Middle frontal gyrus (tissue), 1 donor: Measurements from ENCODE around the gene NEFH.
"Not testable (repeated sequence)": the region's sequence is repeated elsewhere in the genome, so short reads cannot be mapped to it uniquely, and the experiment has no call there.

Experiments used
- DNase-seq: peaks from one replicate; pipeline ENCODE4 v3.0.0-alpha.2; 2015; ENCODE audit warnings: low spot score; ENCODE audit errors: extremely low spot score

NEFH gene

DNA sequence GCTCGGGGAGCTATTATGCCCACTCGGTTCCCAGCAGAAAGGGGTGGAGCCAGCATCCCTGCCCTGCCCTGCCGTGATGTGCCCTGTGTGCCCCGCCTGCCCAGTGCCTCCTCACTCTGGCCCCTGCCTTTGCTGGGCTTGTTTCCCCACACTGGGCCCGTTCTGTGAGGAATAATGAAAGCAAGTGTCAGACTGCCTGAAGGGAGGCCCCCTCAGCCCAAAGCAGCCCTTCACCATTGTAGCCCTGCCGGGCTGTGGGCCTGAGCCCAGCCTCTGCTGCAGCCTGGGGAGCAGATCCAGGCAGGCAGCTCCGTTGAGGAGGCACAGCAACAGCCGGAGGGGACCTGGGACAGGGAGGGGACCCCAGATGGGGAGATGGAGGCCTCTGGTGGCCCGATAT lies 20.2 kb upstream of the NEFH start:
- DNase-seq = no peak

DNA sequence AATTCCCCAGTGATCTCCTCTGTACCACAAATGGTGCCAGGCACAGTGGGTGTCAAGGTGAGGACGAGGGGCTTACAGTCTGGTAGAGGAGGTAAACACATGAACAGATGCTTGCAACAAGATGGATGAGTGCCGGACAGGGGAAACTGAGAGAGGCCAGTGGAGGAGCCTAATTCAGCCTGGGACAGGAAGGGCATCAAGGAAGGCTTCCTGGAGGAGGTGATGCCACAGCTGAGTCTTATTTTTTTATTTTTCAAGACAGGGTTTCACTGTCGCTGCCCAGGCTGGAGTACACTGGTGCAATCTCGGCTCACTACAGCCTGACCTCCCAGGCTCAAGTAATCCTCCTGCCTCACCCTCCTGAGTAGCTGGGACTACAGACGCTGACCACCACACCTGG lies 18.8 kb upstream of the NEFH start:
- no peak for DNase-seq

DNA sequence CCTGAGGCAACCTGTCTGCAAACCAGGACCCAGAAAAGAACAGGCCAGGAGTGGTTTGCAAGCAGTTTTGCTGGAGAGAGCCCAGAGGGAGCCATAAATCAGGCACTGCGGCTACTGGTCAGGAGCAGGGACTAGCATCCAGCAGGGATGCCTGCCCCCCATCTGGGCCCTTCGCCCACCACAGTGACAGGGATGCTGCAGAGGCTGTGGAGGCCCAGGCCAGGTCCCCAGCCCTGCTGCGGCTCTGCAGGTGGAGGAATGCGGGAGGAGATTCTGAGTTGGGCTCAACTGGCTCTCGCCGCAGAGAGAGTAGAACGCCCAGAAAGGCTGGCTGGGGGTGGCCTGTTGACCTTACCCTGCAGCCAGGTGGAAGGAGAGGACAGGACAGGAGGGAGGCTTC lies 16.4 kb upstream of the NEFH start:
- no peak for DNase-seq

DNA sequence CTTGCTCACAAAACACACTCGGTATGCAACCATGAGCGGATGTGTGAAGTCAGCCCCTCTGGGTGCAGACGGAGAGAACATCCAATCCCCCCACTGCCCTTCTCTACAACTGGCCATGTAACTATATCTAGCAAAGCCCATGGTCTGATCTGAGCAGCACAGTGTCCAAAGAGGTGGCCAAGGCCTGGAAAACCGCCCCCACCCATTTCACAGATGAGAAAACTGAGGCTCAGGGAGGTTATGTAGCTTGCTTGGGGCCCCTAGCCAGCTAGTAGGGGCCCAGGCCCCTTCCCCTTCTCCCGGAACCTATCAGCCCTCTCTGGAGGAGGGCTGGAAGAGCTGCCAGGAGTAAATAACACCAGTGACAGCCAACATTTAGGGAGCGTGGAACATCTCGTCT lies 15.4 kb upstream of the NEFH start:
- no peak for DNase-seq

DNA sequence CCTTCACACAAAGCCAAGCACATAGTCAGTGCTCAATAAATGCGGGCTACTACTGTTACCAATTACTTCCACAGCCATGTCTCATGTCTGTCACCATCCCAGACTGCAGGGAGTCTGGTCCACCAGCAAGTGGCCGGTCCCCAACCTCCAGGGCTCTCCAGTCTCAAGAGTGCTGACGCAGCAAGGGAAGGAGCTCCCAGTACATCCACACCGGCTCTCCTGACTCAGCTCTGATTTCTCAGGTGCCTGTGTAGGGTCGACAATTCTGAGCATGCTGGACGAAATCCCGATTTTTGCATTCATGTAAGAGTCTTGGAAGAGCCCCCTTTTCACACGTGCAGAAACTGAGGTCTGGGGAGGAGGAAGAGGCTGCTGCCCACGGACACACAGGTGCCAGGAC lies 10.3 kb upstream of the NEFH start:
- DNase-seq = no peak

DNA sequence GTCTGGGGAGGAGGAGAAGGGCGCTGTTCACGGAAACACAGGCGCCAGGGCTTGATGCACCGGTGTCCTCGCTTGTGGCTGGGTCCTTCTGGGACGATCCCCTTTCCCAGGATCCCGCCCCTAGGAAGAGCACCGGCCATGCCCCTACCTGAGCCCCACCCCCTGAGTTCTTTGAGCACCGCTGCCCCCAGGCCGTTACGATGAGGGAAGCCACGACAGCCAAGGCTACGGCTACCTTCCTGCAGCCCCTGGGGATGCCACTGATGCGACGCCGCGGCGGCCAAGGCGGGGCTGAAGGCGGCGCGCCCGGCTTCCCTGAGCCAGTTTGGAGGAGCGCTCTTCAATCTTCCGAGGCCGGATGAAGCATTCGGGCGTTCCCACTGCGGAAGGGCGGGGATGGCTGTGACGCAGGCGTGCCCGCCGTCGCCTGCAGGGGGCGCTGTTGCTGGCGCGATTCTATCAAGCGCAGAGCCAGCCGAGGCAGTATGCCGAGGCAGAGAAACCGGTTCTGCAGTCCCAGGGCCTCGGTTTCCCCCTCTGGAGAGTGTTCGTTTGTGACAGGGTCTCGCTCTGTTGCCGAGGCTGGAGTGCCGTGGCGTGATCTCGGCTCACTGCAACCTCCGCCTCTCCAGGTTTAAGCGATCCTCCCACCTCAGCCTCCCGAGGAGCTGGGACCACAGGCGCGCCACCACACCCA lies 9.7 kb upstream of the NEFH start:
- DNase-seq = peak; percentile 28

DNA sequence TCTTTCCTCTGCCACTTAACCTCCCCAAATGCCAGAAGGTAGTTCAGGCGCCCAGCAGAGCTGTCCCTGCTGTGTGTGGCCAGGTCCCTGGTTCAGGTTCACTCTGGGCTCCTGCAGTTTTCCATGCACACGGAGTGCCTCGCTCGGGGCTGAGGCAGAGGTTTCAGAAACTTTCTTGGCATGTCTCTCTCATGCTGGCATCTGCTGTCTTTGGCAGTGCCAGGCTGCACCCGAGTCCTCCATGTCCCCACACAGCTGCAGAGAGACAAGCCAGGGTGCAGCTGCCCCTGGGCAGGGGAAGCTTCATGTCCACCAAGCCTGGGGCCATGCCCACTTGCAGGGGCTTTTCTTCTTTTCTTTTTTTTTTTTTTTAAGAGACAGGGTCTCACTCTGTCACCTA lies 7.0 kb upstream of the NEFH start:
- DNase-seq = no peak

DNA sequence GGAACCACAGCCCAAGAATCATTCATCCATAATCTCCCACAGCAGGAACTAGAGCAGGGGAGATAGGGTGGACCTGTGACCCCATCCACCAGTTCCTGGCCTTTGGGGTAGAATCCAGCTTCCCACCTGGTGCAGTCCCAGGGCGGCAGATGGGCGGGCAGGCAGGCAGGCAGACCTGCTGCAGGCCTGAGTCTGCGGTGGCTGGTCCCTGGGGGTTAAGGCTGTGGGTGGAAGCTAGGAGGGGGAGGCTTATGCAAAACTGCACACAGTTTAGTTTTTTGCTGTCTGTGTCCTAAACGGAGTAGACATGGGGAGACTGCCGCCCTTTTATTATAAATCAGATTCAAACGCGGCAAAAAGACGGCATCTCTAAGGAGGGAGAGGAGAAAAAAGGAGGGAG lies 4.5 kb upstream of the NEFH start:
- no peak for DNase-seq

DNA sequence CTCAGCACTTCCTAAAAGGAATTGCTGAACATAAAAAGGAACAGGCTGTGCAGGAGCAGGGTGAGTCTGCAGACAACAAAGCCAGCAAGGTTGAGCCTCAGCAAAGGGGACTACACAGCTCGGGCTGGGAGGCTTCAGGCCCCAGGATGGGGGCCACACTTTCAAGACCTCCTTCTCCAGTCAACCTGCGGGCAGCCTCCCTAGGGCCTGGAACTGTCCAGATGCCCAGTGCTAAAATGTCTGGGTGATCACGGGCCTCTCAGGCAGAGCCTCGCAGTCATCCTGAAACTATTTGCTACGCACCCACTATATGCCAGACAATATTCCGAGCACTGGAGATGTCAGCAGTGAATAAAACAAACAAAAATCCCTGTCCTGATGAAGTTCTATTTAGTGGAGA lies 3.9 kb upstream of the NEFH start:
- DNase-seq = no peak

DNA sequence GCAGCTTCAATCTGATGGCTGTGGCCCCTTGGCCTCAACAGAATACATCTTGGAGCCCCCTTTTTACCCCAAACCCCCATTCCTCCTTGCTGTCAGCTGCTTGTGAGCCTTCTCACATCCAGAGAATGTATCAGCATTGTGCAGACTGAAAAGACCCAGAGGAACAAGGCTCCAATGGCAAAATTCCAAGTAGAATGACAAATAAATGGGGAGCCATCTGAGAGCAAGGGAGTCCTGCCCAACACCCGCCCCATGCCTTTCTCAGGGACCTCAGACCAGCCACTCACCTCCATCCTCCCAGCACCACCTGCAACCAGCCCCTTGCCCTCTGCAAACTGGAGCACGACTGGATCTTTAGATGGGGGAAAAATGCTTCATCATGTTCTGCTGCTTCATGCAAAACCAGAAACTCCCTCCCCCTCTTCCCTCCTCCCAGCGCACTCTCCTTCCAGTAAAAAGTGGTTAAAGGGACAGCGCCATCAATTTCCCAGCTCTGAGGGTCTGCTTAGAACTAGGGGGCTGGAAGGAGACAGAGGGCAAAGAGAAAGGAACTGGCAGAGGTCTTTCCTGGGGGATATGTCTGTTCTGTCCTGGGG lies 2.2 kb upstream of the NEFH start:
- no peak for DNase-seq

DNA sequence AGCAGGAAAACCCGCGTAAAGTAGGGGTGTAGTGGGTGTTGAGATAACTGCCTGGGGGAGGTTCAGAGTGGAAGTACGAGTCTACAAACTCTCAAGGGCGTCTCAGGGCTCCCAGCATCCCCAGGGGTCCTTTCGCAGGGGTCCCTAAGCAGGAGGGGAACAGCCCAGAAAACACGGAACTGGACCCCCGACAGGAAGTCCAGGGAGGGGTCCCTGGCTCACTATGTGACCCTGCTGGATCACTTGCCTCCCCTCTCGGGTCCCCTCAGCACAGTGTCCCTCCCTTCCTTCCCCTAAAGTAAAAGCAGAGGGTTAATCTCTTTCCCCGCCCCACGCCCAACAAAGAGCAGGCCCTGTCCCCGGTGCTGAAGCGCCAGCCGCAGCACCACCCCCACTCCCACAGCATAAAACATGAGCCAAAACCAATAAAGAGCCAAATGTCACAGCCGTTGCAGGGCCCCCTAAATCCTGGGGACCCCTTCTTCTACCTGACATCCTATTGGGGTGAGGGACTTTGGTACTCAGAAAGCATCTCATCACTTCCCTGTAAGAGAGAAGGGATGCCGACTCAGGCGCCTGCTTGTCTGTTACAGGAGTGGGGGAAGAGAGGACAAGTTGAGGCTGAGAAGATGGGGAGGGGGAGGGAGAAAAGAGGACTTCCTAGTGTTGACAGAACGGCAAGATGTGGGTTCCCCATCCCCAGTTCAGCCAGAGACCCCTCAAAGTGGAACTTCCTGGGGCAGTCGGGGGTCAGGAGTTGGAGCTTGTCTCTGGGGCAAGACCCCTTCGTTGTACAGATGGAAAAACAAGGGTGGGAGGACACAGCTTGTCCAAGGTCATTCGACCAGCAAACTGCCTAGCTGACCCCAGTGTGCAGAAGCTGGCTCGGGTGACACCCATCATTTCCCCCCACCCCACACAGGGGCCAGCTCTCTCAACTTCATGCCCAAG lies 1.4 kb upstream of the NEFH start:
- DNase-seq = no peak

DNA sequence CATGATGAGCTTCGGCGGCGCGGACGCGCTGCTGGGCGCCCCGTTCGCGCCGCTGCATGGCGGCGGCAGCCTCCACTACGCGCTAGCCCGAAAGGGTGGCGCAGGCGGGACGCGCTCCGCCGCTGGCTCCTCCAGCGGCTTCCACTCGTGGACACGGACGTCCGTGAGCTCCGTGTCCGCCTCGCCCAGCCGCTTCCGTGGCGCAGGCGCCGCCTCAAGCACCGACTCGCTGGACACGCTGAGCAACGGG lies 169 bp downstream of the NEFH start:
- no peak for DNase-seq

DNA sequence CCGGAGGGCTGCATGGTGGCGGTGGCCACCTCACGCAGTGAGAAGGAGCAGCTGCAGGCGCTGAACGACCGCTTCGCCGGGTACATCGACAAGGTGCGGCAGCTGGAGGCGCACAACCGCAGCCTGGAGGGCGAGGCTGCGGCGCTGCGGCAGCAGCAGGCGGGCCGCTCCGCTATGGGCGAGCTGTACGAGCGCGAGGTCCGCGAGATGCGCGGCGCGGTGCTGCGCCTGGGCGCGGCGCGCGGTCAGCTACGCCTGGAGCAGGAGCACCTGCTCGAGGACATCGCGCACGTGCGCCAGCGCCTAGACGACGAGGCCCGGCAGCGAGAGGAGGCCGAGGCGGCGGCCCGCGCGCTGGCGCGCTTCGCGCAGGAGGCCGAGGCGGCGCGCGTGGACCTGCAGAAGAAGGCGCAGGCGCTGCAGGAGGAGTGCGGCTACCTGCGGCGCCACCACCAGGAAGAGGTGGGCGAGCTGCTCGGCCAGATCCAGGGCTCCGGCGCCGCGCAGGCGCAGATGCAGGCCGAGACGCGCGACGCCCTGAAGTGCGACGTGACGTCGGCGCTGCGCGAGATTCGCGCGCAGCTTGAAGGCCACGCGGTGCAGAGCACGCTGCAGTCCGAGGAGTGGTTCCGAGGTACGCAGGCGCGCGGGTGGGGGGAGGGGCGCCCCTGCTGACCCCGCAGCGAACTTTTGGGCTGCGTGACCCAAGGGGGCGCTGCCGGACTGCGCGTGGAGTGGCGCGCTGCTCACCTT lies 670 bp downstream of the NEFH start:
- DNase-seq = no peak

DNA sequence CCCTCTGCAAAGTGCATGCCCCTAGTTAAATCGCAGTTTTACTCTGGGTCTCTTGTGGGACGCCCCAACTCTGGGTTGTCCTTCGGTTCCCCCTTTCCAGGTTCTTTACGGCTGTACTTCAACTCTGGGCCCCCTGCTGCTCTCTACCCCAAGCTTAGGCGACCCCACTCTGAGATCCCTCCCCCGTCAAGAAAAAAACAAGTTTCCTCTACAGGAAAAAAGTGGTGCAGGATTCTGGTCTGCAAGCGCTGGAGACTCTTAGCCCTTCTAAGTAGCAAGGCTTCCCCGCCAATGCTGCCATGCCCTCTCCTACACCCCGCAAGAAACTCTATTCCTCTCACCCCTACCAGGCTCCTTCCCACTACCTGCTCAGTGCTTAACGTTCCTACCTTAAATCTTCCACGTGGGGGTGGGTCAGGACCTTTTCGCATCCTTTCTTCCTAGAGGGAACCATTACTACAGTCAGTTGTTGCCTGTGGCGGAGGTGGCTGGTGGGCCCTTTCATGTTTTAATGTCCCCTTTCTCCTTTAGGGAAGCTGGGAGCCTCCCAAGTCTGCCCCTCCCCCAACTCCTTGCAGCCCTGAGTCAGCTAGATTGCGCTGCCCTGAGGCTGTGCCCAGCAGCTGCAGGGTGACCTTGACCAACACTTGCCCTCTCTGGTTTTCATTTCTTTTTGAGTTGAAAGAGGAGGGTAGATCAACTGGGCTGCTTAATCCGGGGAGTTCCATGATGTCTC lies 1.4 kb downstream of the NEFH start:
- DNase-seq = no peak

DNA sequence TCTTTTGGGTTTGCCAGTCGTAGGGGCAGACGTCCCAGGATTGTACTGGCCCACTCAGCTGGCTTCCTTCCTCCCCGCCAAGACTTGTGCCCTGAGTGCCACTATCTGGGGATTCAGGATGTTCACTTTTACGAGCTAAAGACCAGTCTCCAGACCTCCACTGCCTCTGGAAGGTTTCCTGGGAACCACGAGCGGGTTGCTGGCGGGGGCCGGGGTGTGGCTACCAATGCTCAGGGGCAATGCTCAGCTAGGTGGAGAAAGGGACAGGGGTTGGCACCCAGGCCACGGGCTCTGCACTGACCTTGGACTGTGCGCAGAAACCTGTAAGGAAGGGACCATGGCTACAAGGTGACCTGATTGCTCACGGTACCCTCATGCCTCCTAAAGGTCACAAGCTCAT lies 2.2 kb downstream of the NEFH start:
- no peak for DNase-seq

DNA sequence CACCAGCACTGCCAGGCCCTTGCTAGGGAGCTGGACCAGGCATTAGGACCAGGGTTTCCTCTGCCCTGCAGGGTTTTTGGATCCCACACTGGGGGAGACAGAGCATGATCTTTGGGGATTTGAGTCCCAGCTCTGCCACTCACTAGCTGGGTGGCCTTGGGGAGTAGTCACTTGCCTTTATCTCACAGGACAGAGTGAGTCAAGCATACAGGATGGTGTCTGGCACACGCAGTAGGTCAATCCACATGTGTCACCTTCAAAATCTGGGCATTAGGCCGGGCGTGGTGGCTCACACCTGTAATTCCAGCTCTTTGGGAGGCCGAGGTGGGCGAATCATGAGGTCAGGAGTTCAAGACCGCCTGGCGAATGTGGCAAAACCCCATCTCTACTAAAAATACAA lies 2.7 kb downstream of the NEFH start:
- no peak for DNase-seq

DNA sequence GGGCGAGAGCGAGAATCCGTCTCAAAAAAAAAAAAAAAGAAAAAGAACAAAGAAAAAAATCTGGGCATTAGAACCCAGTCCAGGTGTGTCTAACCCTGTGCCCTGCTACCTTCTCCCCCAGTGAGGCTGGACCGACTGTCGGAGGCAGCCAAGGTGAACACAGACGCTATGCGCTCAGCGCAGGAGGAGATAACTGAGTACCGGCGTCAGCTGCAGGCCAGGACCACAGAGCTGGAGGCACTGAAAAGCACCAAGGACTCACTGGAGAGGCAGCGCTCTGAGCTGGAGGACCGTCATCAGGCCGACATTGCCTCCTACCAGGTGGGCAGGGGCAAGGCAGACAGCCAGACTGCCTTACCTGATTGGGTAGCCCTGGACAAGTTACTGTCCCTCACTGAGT lies 3.2 kb downstream of the NEFH start:
- DNase-seq = no peak

DNA sequence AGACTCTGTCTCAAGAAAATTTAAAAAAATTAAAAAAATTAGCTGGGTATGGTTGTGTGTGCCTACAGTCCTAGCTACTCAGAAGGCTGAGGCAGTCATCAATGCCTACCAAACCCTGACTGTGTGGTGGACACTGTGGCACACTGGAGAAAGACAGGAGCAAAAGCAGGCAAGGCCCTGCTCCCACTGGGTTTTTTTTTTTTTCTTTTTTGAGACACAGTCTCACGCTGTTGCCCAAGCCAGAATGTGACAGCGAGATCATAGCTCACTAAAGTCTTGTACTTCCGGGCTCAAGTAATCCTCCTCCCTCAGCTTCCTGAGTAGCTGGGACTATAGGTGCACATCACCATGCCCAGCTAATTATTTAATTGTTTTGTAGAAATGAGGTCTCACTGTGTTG lies 4.6 kb downstream of the NEFH start:
- DNase-seq = no peak

DNA sequence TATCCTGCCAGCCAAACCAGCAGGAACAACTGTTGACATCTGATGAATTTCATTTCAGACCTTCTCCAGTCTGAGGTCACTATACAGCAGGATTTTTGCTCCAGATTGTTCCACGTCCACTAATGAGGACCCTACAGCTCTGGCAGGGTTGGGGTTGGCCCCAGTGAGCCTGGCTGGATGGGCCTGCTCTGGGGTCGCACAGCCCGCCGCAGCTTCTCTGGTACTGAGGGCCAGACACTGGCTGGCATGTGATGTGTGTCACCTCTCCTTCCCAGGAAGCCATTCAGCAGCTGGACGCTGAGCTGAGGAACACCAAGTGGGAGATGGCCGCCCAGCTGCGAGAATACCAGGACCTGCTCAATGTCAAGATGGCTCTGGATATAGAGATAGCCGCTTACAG lies 5.4 kb downstream of the NEFH start:
- DNase-seq = no peak

DNA sequence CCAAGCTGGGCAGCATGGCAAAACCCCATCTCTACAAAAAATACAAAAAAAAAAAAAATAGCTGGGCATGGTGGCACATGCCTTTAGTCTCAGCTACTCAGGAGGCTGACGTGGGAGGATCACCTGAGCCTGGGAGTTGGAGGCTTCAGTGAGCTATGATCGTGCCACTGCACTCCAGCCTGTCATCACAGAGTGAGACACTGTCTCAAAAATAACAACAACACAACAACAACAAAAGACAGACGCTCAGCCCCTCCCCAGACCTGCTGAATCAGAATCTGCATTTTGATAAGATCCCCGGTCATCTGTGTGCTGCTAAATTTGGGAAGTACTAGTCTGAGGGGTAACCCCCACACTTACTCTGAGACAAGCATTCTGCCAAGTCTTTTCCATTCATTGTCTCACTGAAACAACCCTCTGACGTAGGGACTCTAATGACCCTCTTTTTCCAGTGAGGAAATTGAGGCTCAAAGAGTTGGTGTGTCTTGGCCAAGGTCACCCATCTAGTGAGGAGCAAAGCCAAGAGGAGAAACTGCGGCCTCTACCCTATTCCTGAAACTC lies 7.5 kb downstream of the NEFH start:
- DNase-seq = no peak

DNA sequence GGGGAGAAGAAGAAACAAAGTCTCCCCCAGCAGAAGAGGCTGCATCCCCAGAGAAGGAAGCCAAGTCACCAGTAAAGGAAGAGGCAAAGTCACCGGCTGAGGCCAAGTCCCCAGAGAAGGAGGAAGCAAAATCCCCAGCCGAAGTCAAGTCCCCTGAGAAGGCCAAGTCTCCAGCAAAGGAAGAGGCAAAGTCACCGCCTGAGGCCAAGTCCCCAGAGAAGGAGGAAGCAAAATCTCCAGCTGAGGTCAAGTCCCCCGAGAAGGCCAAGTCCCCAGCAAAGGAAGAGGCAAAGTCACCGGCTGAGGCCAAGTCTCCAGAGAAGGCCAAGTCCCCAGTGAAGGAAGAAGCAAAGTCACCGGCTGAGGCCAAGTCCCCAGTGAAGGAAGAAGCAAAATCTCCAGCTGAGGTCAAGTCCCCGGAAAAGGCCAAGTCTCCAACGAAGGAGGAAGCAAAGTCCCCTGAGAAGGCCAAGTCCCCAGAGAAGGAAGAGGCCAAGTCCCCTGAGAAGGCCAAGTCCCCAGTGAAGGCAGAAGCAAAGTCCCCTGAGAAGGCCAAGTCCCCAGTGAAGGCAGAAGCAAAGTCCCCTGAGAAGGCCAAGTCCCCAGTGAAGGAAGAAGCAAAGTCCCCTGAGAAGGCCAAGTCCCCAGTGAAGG lies 9.2 kb downstream of the NEFH start:
- not testable (repeated sequence) for DNase-seq
